GM21528 (cell line): ENCODE data around the gene GRAP2.

Source experiments
- ATAC-seq: cut with Tn5 transposase; IDR thresholded peaks from one replicate; pipeline ENCODE4 v1.9.1; 2021; ENCODE audit warnings: mild to moderate bottlenecking, moderate library complexity; ENCODE audit not compliant: unreplicated experiment, low FRiP score

Gene GRAP2

GRCh38 chr22:40002935-40003715 is 102.2 kb downstream of the GRAP2 start:
- no peak for ATAC-seq

- no peak for ATAC-seq
These were observed 104.0 kb downstream of the GRAP2 start for GRCh38 chr22:40004836-40005235.

- no peak for ATAC-seq
These were observed 105.8 kb downstream of the GRAP2 start for GRCh38 chr22:40006641-40007040.

- ATAC-seq = no peak
These were observed 107.2 kb downstream of the GRAP2 start for GRCh38 chr22:40007853-40008710.

GRCh38 chr22:40008726-40009291 is 107.9 kb downstream of the GRAP2 start:
- ATAC-seq = no peak

GRCh38 chr22:40009292-40009774 is 108.4 kb downstream of the GRAP2 start:
- ATAC-seq = no peak

GRCh38 chr22:40009951-40010671 is 109.2 kb downstream of the GRAP2 start:
- ATAC-seq = no peak

- no peak for ATAC-seq
These were observed 109.9 kb downstream of the GRAP2 start for GRCh38 chr22:40010746-40011145.

GRCh38 chr22:40014667-40015248 is 113.9 kb downstream of the GRAP2 start:
- no peak for ATAC-seq

- no peak for ATAC-seq
These were observed 114.6 kb downstream of the GRAP2 start for GRCh38 chr22:40015358-40015976.

GRCh38 chr22:40018051-40018450 is 117.2 kb downstream of the GRAP2 start:
- no peak for ATAC-seq

- no peak for ATAC-seq
These were observed 118.2 kb downstream of the GRAP2 start for GRCh38 chr22:40019100-40019499.

GRCh38 chr22:40020956-40021355 is 120.1 kb downstream of the GRAP2 start:
- ATAC-seq = no peak

GRCh38 chr22:40021401-40022000 is 120.6 kb downstream of the GRAP2 start:
- ATAC-seq = no peak

- ATAC-seq = no peak
These were observed 121.8 kb downstream of the GRAP2 start for GRCh38 chr22:40022536-40023240.
